ENCODE results near the gene PRSS16.
A peak's percentile ranks its signal among the peaks of the same experiment; 100 is the strongest.

The PRSS16 gene

GRCh38 chr6:27248783-27249182, 1.3 kb downstream of the PRSS16 start:
- no peak overlapping the region for H3K4me3 ChIP-seq (ENCODE audit: low read length)
- DNase-seq (ENCODE audit: low read depth): no peak
- no peak for TF ChIP-seq CTCF (IDR thresholded peaks at IDR 0.05; ENCODE audit: insufficient read depth, low read depth, low read length, missing control alignments)

GRCh38 chr6:27250277-27251111, 3.0 kb downstream of the PRSS16 start:
- no peak for DNase-seq (ENCODE audit: low read depth)
- peak overlapping the region; percentile 77 for H3K4me3 ChIP-seq (ENCODE audit: low read length)
- TF ChIP-seq CTCF (IDR thresholded peaks at IDR 0.05; ENCODE audit: insufficient read depth, low read depth, low read length, missing control alignments): no peak

- peak; percentile 94 for DNase-seq (ENCODE audit: low read depth)
- TF ChIP-seq CTCF (IDR thresholded peaks at IDR 0.05; ENCODE audit: insufficient read depth, low read depth, low read length, missing control alignments): no peak
- peak overlapping the region; percentile 77 for H3K4me3 ChIP-seq (ENCODE audit: low read length)
Measured at GRCh38 chr6:27251112-27251605, 3.7 kb downstream of the PRSS16 start.

- H3K4me3 ChIP-seq (ENCODE audit: low read length): peak overlapping the region; percentile 77
- TF ChIP-seq CTCF (IDR thresholded peaks at IDR 0.05; ENCODE audit: insufficient read depth, low read depth, low read length, missing control alignments): peak; percentile 38
- DNase-seq (ENCODE audit: low read depth): peak; percentile 96
Measured at GRCh38 chr6:27251606-27252251, 4.2 kb downstream of the PRSS16 start.

- no peak for DNase-seq (ENCODE audit: low read depth)
- TF ChIP-seq CTCF (IDR thresholded peaks at IDR 0.05; ENCODE audit: insufficient read depth, low read depth, low read length, missing control alignments): no peak
- H3K4me3 ChIP-seq (ENCODE audit: low read length): no peak overlapping the region
Measured at GRCh38 chr6:27254566-27254965, 7.1 kb downstream of the PRSS16 start.

GRCh38 chr6:27255866-27256265, 8.4 kb downstream of the PRSS16 start:
- DNase-seq (ENCODE audit: low read depth): no peak
- TF ChIP-seq CTCF (IDR thresholded peaks at IDR 0.05; ENCODE audit: insufficient read depth, low read depth, low read length, missing control alignments): no peak
- no peak overlapping the region for H3K4me3 ChIP-seq (ENCODE audit: low read length)

Data from epithelial cell of esophagus (primary cell).